ENCODE data around the gene ENOX1.

DNA sequence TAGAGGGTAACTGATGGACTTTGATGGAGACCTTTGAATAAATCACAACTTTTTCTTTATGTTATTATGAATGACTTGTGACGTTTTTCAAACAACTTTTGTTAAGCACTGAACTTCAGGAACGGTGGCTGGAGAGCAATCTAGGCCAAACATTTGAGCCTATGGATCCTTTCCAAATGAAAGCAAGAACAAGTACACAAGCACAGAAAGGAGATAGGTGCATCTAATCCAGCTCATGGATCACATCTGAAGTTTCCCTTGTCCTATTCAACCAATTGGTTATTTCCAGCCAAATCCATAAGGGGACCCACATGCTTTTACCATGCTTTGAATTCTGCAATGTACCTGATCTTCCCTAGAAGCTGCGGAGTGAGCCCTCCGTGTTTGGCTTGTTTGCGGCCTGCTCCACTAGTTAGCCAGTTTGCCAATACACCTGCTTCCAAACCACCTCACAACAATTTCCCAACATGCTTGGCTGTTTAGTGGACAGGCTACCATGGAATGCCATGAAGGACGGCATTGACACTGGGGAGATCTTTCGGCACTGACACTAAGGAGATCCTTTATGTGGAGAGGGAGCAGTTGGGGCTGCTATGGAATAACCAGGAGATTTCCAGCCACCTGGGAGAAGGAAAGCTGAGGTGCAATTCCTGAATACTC, 447.5 kb downstream of the ENOX1 start:
- TF ChIP-seq CTCF (IDR thresholded peaks at IDR 0.05; ENCODE audit: low read depth, low read length) = no peak
- no peak for TF ChIP-seq EZH2phosphoT487 (IDR thresholded peaks at IDR 0.05; ENCODE audit: low read depth)
